SJCRH30 (cell line): ENCODE results near the gene LTK. TPM values are rescaled to one million over a fixed set of nuclear protein-coding genes. Genes with fewer than 3 reads are reported as not detected.
"Not testable (repeated sequence)": the region's sequence is repeated elsewhere in the genome, so short reads cannot be mapped to it uniquely, and the experiment has no call there.

Experiments used
- DNase-seq, 2 experiments: peaks; one replicate each; pipeline ENCODE4 v3.0.0-alpha.2; 2015 to 2020
- H3K27ac ChIP-seq: fragments of 250-450 bp; sonication (Bioruptor Pico); 2 replicates; pipeline ENCODE4 v1.5.1; 2020; ENCODE audit warnings: mild to moderate bottlenecking, moderate library complexity
- H3K27me3 ChIP-seq: fragments of 250-450 bp; sonication (Bioruptor Pico); 2 replicates; pipeline ENCODE4 v1.5.1; 2020; ENCODE audit warnings: mild to moderate bottlenecking, moderate library complexity
- H3K36me3 ChIP-seq: fragments of 250-450 bp; sonication (Bioruptor Pico); 2 replicates; pipeline ENCODE4 v1.5.1; 2020; ENCODE audit warnings: mild to moderate bottlenecking, moderate library complexity
- H3K4me1 ChIP-seq: fragments of 250-450 bp; sonication (Bioruptor Pico); 2 replicates; pipeline ENCODE4 v1.5.1; 2020; ENCODE audit warnings: mild to moderate bottlenecking, moderate library complexity
- H3K4me3 ChIP-seq: fragments of 250-450 bp; sonication (Bioruptor Pico); 2 replicates; pipeline ENCODE4 v1.5.1; 2020; ENCODE audit warnings: mild to moderate bottlenecking, moderate library complexity
- H3K9me3 ChIP-seq: fragments of 250-450 bp; sonication (Bioruptor Pico); replicated peaks from 2 replicates; pipeline ENCODE4 v1.5.1; 2020; ENCODE audit warnings: mild to moderate bottlenecking, moderate library complexity
- total RNA-seq: library from RNA; depleted of rRNA; stranded (reverse); fragments of >200 nt; shearing (Covaris generic); gene quantifications from 2 replicates; pipeline ENCODE4 v1.2.3, GENCODE V29; 2014

LTK gene
- total RNA-seq, 1 experiment from 2014 or later, result 4.7 TPM

DNA sequence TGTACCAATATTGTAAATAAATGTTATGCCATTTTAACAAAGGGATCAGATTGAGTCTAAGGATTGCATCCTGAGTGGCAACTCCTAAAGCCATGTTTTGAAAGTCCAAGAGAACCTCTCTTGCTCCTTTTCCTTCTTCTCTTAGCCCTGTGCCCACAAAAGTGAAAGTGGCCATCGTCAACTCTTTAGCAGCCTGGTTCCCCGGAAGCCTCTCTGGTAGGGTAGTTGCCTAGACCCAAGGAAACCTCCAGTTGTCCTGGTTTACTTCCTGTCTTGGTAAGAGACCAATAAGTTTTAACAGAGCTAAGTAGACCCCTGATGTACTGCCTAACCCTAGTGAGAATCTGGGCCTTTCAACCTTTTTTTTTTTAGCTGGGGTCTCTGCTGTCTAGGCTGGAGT, 30.1 kb downstream of the LTK start:
- H3K36me3 ChIP-seq, result peaks cover 34% of the 10 kb centered on the region
- no peak for DNase-seq

DNA sequence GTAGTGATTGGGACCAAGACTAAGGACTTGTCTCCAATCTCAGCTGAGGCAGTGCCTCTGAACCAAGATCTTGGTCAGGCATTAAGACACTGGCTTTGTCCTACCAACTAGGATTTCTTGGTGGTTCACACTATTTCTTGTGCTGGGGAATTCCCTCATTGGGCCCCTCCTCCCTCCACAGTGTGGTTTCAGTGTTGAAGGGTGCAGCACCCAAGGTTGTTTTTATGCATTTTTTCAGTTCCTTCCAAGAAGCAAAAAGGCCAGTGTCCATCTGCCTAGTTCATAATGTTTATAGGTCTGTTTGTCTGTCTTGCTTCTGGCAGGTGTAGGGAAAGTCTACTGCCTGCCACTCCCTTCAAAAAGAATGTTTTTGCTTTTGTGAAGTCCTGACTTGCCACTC, 30.5 kb downstream of the LTK start:
- Histone ChIP-seq H3K27me3 (no peaks in the 10 kb centered on the region), H3K36me3 (peaks cover 34% of the 10 kb centered on the region), H3K27ac (no peak overlapping the region), H3K4me3 (no peak overlapping the region), H3K9me3 (0 out of 2 replicates have a peak, but pooled peaks cover 6% of the 10 kb centered on the region), H3K4me1 (peaks cover 27% of the 10 kb centered on the region)
- no peak for DNase-seq

More for the DNA sequence above, 30.1 kb downstream of the LTK start:
- Histone ChIP-seq H3K4me1 (peaks cover 27% of the 10 kb centered on the region), H3K27ac (no peak overlapping the region), H3K4me3 (no peak overlapping the region), H3K27me3 (no peaks in the 10 kb centered on the region), H3K9me3 (0 out of 2 replicates have a peak, but pooled peaks cover 6% of the 10 kb centered on the region)

DNA sequence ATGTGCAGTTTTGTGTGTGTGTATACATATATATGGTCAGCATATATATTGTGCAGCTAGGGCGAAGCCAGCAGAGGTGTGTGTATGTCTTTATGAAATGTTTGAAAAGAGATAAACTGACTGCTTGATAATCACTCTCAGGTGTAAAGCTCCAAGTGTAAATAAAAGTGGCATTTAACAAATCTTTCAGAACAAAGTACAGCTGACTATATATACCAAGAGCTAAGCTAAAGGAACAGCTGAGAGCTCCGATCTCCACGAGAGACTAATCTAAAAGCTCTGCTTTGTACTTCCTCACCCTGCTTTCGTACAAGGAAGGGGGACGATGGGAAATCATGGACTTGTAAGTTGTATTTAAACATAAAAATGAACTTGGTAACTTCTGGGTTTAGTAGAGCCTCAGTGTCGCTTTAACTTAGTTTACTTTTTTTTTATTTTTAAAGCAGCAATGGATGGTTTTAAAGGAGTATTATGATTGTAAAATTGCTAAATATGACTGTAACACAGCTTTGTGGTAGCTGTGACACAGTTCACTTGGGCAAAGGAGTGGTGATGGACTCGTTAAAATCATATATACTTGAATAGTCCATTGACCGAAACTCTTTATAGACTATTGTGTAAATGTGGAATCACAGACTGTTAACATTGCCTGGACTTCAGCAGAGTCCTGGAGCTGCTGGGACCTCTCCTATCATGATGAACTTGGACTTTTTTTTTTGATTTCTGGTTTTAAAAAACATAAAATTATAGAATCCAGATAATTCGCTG, 31.3 kb downstream of the LTK start:
- H3K4me3 ChIP-seq, result no peak overlapping the region
- peaks cover 39% of the 10 kb centered on the region for H3K36me3 ChIP-seq
- H3K4me1 ChIP-seq, result peaks cover 21% of the 10 kb centered on the region
- no peak overlapping the region for H3K27ac ChIP-seq
- H3K27me3 ChIP-seq, result no peaks in the 10 kb centered on the region
- H3K9me3 ChIP-seq, result 0 out of 2 replicates have a peak, but pooled peaks cover 6% of the 10 kb centered on the region
- no peak for DNase-seq

DNA sequence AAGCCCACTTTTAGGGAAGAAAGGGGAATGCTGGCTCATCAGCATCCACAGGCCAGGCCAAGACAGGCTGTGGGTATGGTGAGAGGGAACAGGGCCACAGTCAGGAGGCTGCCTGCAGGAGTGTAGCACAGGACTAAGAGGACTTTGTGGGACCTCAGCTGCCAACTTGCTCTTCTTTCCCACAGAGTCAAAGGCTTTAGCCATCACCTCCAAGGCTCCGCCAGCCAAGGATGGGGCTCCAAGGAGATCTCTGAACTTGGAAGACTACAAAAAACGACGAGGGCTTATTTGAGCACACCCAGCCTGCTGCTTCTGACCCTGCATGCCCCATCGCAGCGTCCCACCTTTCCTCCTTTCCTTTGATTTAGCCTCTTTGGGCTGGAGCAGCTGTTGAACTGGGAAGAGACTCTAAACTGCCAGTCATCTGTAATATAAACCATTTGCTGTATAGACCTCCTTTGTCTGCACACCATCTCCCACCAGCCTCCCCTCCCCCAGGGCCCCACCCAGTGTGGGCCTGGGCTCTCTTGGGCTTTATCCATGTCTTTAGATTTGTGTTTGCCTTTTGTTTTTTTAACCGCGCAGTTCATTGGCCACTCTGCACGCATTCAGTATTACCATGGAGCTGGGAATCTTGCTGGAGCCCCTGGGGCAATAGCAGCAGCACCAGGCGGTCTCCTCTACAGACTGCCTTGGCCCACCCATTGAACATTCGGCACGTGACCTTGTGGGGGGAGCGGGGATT, 33.1 kb downstream of the LTK start:
- Histone ChIP-seq H3K27ac (peak overlapping the region; percentile 68), H3K4me3 (no peak overlapping the region), H3K9me3 (0 out of 2 replicates have a peak, but pooled peaks cover 6% of the 10 kb centered on the region), H3K4me1 (peaks cover 21% of the 10 kb centered on the region), H3K27me3 (no peaks in the 10 kb centered on the region), H3K36me3 (peaks cover 57% of the 10 kb centered on the region)
- peak; percentile 83 to 86 for DNase-seq

DNA sequence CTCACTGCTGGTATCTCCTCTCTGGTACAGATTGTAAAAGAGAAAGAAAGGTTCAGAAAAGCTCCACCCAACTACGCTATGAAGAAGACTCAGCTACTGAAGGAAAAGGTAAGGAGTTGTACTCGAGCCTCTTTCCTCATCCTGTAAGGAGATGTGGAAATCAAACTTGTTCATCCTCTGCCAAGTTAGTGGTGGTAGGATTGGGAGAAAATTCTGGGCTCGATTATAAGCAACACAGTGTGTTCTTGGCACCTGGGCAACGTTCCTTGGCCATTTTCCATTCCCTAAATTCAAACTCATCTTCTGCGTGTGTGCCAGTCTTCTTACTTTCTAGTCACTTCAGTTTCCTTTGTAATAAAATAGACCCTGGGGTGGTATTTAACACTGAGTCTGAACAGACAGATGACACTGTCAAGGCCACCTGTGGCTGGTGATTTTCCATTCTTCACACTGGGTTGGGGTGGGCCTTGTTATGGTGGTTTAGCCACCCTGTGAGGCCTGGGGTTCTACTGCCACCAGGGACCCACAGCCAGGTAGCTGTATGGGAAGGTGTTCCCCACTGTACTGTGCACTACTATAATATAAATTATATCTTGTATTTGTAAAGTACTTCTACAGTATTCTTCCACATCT, 37.1 kb downstream of the LTK start:
- Histone ChIP-seq H3K27me3 (no peaks in the 10 kb centered on the region), H3K4me3 (no peak overlapping the region), H3K4me1 (peaks cover 18% of the 10 kb centered on the region), H3K36me3 (peaks cover 74% of the 10 kb centered on the region), H3K9me3 (no peaks in the 10 kb centered on the region), H3K27ac (no peak overlapping the region)
- no peak for DNase-seq

DNA sequence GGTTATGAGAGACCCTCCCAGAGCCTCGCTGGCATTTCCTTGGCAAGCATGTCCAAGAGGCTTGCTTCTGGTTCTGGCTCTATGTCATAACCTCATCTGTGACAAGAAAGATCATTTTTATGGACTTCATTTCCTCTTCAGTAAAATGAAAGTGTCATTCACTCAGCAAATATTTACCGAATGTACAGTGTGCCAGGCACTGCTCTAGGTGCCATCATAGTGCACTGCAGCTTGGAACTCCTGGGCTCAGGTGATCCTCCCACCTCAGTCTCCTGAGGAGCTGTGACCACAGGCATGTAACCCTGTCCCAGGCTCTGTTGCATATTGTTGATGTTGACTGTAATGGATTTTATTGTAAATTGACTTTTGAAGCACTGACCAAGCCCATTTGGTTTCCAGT, 38.7 kb downstream of the LTK start:
- H3K9me3 ChIP-seq, result no peaks in the 10 kb centered on the region
- no peaks in the 10 kb centered on the region for H3K27me3 ChIP-seq
- no peak overlapping the region for H3K4me3 ChIP-seq
- H3K4me1 ChIP-seq, result peaks cover 3% of the 10 kb centered on the region; the same call in 1 of the 2 replicates
- DNase-seq, result no peak
- peaks cover 79% of the 10 kb centered on the region for H3K36me3 ChIP-seq
- H3K27ac ChIP-seq, result no peak overlapping the region

DNA sequence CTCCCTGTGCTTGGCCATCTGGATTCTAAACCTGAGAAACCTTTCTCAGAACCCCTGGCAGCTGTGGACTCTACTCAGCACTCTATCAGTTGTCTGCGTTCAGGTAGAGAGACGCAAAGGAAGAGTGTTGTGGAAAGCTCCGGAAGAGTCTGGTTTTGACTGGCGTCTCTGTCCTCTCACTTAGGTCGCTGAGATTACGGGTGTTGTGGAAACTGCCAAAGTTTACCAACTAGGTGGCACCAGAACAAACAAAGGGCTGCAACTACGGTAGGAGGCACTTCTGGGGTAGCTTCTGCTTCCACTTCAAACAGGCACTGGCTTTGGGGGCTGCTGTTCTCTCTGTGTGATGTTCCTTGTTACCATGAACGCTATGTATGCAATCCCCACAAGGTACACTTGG, 39.2 kb downstream of the LTK start:
- Histone ChIP-seq H3K4me1 (no peaks in the 10 kb centered on the region), H3K4me3 (no peak overlapping the region), H3K27me3 (no peaks in the 10 kb centered on the region), H3K9me3 (no peaks in the 10 kb centered on the region), H3K27ac (no peak overlapping the region), H3K36me3 (peaks cover 81% of the 10 kb centered on the region)
- no peak for DNase-seq

DNA sequence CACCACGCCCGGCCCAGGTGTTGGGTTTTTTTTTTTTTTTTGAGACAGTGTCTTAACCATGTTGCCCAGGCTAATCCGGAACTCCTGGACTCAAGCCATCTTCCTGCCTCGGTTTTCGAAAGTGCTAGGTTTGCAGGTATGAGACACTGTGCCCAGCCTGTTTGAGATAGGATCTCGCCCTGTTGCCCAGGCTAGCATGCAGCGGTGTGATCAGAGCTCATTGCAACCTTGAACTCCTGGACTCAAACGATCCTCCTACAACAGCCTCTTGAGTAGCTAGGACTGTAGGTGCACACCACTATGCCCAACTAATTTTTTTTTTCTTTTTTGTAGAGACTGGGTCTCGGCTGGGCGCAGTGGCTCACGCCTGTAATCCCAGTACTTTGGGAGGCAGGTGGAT, 40.2 kb downstream of the LTK start:
- H3K36me3 ChIP-seq, result peaks cover 85% of the 10 kb centered on the region
- H3K27ac ChIP-seq, result no peak overlapping the region
- no peaks in the 10 kb centered on the region for H3K9me3 ChIP-seq
- no peaks in the 10 kb centered on the region for H3K27me3 ChIP-seq
- no peak overlapping the region for H3K4me3 ChIP-seq
- no peak for DNase-seq
- H3K4me1 ChIP-seq, result no peaks in the 10 kb centered on the region

DNA sequence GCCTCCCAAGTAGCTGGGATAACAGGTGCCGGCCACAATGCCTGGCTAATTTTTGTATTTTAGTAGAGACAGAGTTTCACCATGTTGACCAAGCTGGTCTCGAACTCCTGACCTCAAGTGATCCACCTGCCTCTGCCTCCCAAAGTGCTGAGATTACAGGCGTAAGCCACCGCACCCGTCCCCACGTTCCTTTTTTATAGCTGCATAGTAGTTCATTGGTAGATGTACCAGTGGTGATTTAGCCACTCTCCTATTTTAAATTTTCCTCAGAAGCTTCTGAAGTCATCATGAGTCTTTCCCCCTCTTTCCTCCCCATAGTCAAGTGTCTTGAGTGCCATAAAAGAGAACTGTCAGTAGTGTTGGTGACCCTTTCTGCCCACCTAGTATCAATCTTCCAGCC, 44.0 kb downstream of the LTK start:
- peaks cover 72% of the 10 kb centered on the region for H3K36me3 ChIP-seq

DNA sequence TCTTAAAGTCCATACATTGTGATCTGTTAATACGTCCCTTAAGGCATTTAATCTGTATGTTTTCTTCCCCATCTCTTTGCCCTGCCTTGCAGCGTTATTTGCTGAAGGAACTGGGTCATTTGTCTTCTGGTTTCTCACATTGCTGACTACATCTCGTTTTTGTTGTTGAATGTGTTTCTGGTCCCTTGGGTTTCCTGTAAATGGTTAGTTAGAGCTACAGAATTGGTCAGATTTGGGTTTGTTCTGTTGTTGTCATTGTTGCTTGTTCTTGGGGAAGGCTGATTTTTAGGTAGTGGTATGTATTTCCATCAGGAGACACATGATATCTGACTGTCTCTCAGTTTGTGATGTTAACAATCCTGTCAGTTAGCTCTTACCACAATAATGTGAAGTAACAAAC, 46.9 kb downstream of the LTK start:
- H3K36me3 ChIP-seq, result peaks cover 59% of the 10 kb centered on the region
- H3K4me1 ChIP-seq, result no peaks in the 10 kb centered on the region
- no peak for DNase-seq
- no peak overlapping the region for H3K4me3 ChIP-seq
- no peaks in the 10 kb centered on the region for H3K27me3 ChIP-seq
- H3K9me3 ChIP-seq, result no peaks in the 10 kb centered on the region
- no peak overlapping the region for H3K27ac ChIP-seq

More for the DNA sequence above, 44.0 kb downstream of the LTK start:
- H3K9me3 ChIP-seq, H3K4me3 ChIP-seq, DNase-seq, H3K27ac ChIP-seq, H3K27me3 ChIP-seq, H3K4me1 ChIP-seq: not testable (repeated sequence)

DNA sequence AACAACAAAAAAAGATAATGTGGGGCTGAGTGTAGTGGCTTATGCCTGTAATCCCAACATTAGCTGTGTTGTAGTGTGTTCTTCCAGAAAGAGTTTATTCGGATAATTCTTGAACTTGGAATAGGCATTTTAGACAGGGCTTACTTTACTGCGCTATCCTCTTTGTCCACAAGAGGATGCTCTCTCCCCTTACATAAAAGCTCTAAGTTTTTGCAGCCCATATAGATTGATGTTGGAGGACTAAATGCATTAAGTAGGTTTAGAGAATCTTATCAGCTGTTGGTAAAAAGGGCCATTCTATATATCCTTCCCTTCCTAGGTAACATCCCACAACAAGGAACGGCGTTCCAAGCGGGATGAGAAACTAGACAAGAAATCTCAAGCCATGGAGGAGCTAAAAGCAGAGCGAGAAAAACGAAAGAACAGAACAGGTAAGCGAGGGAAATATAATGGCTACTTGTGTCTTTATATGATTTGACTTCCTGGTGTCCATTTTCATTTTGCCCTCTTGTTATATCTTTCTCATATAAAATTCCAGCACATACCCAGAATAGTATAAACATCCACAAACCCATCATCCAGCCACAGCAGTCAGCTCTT, 47.7 kb downstream of the LTK start:
- no peaks in the 10 kb centered on the region for H3K27me3 ChIP-seq
- H3K9me3 ChIP-seq, result no peaks in the 10 kb centered on the region
- no peak overlapping the region for H3K27ac ChIP-seq
- DNase-seq, result peak; percentile 20 to 74
- H3K36me3 ChIP-seq, result peaks cover 51% of the 10 kb centered on the region
- no peaks in the 10 kb centered on the region for H3K4me1 ChIP-seq
- no peak overlapping the region for H3K4me3 ChIP-seq

DNA sequence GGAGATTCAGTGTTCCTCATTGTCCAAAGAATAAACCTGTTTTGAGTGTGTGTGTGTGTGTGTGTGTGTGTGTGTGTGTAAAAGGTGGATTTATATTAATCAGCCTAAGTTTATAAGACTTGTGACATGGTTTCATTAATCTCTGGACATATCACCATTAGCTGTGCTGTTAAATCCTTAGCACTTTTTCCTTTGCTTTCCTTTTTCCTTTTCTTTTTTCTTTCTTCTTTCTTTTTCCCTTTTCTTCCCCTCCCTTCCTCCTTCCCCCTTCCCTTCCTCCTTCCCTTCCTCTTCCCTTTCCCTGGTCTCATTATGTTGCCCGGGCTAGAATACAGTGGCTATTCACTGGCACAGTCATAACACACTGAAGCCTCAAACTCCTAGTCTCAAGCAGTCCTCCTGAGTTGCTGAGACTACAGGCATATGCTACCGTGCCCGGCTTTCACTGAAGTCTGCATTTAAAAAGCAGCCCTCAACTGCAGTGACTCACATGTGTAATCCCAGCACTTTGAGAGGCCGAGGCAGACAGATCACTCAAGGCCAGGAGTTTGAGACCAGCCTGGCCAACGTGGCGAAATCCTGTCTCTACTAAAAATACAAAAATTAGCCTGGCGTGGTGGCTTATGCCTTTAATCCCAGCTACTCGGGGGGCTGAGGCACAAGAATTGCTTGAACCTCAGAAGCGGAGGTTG, 48.6 kb downstream of the LTK start:
- Histone ChIP-seq H3K9me3 (no peaks in the 10 kb centered on the region), H3K27ac (no peak overlapping the region), H3K36me3 (peaks cover 49% of the 10 kb centered on the region), H3K27me3 (no peaks in the 10 kb centered on the region), H3K4me1 (no peaks in the 10 kb centered on the region), H3K4me3 (no peak overlapping the region)
- DNase-seq, result no peak

DNA sequence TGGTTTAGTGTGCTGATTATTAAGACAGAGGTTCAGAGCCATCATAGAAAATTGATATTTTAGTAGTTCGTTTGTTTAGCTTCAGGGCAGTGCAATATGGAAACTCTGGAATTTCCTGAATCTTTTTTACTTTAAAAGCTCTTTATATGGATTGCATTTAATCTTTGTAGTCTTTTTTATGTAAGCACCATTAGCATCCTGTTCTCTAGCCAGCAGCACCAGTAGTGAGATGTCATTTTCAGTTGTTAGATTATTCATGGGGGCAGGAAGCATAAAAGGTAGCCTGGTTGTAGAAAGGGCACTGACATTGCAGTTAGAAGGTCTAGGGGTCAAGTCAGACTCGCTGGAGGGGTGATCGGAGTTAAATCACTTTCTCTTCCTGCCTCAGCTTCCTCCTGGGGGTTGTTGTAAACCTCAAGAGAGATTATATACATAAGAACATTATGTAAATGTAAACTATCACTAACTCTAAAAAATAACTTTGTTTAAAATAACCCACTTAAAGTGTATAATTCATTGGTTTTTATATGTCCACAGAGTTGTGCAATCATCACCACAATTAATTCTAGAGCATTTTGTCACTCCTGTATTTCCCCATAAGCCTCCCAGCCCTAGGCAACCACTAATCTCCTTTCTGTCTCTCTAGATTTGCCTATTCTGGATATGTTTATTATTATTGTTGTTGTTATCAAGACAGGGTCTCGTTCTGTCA, 51.4 kb downstream of the LTK start:
- H3K4me1 ChIP-seq, result no peaks in the 10 kb centered on the region
- DNase-seq, result no peak
- H3K9me3 ChIP-seq, result no peaks in the 10 kb centered on the region
- H3K36me3 ChIP-seq, result peaks cover 41% of the 10 kb centered on the region
- no peak overlapping the region for H3K4me3 ChIP-seq
- no peak overlapping the region for H3K27ac ChIP-seq
- H3K27me3 ChIP-seq, result no peaks in the 10 kb centered on the region
